Astrocyte of the spinal cord (primary cell): Measurements from ENCODE around the gene PCCA.

ENCODE experiments used
- DNase-seq: peaks from one replicate; pipeline ENCODE4 v3.0.0; 2011; ENCODE audit warnings: low read depth, low spot score
- H3K4me3 ChIP-seq: 2 replicates; pipeline ENCODE4 v1.5.1; 2011; ENCODE audit warnings: low read depth, mild to moderate bottlenecking, low read length, moderate library complexity
- in situ Hi-C: cut with HindIII; loops from 2 replicates; pipeline ENCODE4 v1.10.0; 2017; ENCODE audit warnings: low sequenced_read_pairs
- TF ChIP-seq, protein P1 (sequence below): IDR thresholded peaks from 2 replicates; pipeline ENCODE4 v1.5.1; 2012; ENCODE audit warnings: low read depth, mild to moderate bottlenecking, low read length, inconsistent platforms

Gene PCCA

DNA sequence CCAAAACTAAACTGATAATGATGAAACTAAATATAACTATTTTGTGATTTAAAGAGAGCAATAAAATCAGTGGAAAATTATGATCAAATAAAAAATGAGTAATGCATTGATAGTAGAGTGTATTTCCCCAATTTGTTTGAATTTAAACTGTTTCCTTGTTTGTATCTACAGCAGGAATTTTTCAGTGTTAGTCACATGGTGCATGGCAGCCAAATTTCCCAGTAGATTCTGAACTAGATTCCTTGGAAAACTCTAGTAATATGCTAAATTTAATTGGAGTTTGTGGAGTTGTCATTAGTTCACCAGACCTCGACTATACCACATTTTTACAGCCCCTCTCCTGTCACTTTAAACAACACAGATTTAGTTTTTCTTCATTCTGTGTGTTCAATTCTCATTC lies 156.2 kb downstream of the PCCA start:
- TF ChIP-seq, protein P1, sequence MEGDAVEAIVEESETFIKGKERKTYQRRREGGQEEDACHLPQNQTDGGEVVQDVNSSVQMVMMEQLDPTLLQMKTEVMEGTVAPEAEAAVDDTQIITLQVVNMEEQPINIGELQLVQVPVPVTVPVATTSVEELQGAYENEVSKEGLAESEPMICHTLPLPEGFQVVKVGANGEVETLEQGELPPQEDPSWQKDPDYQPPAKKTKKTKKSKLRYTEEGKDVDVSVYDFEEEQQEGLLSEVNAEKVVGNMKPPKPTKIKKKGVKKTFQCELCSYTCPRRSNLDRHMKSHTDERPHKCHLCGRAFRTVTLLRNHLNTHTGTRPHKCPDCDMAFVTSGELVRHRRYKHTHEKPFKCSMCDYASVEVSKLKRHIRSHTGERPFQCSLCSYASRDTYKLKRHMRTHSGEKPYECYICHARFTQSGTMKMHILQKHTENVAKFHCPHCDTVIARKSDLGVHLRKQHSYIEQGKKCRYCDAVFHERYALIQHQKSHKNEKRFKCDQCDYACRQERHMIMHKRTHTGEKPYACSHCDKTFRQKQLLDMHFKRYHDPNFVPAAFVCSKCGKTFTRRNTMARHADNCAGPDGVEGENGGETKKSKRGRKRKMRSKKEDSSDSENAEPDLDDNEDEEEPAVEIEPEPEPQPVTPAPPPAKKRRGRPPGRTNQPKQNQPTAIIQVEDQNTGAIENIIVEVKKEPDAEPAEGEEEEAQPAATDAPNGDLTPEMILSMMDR = no peak
- no peak for DNase-seq
- in situ Hi-C loops = no loop called here
- H3K4me3 ChIP-seq = no peak overlapping the region

DNA sequence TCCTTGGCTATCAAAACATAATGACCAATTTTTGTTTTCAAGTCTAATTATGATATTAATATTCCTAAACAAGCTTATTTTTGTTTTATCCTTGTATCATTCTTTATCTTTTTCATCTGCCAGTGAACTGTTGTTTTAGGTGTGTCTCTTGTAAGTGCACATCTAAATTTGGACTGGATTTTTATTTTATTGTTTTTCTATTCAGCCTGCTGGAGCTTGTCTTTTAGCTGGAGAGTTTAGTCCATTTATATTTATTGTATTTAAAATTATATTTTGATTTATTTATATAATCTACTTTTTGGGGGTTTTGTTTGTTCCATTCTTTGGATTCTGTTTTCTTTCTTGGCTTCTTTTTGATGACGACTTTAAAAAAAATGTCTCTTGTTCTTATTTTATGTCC lies 159.0 kb downstream of the PCCA start:
- DNase-seq = no peak
- in situ Hi-C loops = no loop called here
- TF ChIP-seq, protein P1 = no peak
- no peak overlapping the region for H3K4me3 ChIP-seq

- TF ChIP-seq, protein P1 = no peak
- in situ Hi-C loops = no loop called here
- DNase-seq = no peak
- no peak overlapping the region for H3K4me3 ChIP-seq
Measured at GRCh38 chr13:100254002-100254401, 165.1 kb downstream of the PCCA start.

DNA sequence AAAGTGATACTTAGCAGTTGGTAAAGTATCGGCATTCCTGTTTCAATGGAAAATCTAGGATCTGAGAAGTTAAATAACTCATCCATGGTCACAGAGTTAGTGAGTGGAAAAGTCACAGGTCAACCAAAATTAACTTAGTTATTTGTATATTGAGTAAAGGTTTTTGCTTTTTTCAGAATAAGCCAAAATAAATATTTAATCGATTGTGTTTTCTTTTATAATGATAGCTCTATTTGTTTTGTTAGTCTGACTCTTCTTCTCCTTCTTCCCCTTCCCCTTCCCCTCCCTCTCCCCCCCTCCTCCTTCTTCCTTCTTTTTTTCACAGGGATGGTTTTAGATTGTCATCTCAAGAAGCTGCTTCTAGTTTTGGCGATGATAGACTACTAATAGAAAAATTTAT lies 173.5 kb downstream of the PCCA start:
- in situ Hi-C loops = no loop called here
- TF ChIP-seq, protein P1 = no peak
- H3K4me3 ChIP-seq = no peak overlapping the region
- no peak for DNase-seq

GRCh38 chr13:100266026-100266425 lies 177.1 kb downstream of the PCCA start:
- in situ Hi-C loops = no loop called here
- no peak overlapping the region for H3K4me3 ChIP-seq
- TF ChIP-seq, protein P1 = no peak
- DNase-seq = no peak

DNA sequence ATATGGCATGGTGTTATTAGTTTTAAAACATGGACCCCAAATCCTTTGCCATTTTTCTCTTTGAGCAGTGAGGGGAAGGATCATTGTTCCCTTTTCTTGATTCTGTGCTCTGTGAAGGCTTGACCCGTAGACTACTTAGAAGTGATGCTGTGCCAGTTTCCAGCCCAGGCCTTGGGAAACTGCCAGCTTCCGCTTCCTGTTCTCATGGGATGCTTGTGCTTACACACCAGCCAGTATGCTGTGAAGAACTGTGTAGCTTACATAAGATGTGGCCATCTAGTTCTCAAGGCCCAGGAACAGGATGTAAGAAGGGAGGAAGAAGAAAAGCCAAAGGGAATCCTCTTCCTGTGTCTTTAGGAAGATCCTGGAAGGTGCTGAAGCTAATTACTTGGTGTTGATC lies 180.9 kb downstream of the PCCA start:
- TF ChIP-seq, protein P1 = no peak
- peak; percentile 83 for DNase-seq
- no peak overlapping the region for H3K4me3 ChIP-seq
- in situ Hi-C loops = no loop called here

DNA sequence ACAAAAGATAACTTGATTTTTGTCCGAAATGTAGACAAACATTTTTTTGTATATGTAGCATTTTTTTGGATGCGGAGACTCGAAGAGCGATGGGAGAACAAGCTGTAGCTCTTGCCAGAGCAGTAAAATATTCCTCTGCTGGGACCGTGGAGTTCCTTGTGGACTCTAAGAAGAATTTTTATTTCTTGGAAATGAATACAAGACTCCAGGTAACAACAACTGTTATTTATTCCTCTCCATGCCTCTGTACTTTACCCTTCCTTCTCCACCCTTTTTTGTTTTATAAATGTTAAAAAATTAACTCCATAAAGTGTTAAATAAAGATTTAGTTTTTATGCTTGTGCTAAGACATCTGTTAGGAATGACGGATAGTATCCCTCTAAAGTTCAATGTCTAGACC lies 184.2 kb downstream of the PCCA start:
- no peak overlapping the region for H3K4me3 ChIP-seq
- DNase-seq = no peak
- TF ChIP-seq, protein P1 = no peak
- in situ Hi-C loops = no loop called here
